Amniotic epithelial cell (primary cell): ENCODE results near the gene GDI2.
A peak's percentile ranks its signal among the peaks of the same experiment; 100 is the strongest.

Experiments
- DNase-seq: peaks from one replicate; pipeline ENCODE4 v3.0.0-alpha.2; 2010; ENCODE audit warnings: low read depth

The GDI2 gene

DNA sequence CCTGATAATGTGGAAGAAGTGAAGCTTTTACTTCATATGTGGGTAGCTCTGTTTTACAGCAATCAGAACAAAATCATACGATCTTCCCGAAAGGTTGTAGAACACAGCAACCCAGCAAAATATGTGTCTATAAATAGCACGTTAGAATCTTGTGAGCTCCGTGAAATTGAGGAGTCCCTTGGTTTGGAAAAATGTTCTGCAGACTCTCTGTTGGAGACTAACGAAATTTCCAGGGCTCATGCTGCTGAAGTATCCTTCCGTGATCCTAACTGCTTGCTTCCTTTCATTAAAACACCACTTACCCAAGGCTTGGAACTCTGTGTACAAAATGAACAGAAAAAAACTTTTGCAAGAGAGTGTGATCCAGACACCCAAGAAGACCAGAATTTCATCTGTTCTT lies 71.1 kb downstream of the GDI2 start:
- no peak for DNase-seq

DNA sequence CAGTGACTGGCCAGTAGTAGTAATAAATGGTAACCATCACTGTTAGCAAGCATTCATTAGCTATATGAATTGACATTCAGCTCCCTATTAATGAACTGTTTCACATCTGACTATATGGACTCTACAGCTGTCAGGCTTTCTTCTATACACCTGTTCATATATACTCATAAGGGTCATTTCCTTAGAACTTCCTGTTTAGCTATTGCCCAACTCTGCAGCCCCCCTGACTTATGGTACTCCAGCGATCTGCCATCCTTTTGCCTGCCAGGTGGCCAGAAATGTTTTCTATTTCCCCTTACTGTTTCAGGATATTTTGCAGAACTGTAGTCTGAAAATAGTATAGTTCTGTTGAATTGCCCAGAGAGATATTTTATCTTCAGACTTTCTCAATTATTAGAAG lies 72.0 kb downstream of the GDI2 start:
- no peak for DNase-seq

- no peak for DNase-seq
Observed at GRCh38 chr10:5738427-5738826, 74.8 kb downstream of the GDI2 start.

GRCh38 chr10:5737352-5737751 lies 75.9 kb downstream of the GDI2 start:
- no peak for DNase-seq

DNA sequence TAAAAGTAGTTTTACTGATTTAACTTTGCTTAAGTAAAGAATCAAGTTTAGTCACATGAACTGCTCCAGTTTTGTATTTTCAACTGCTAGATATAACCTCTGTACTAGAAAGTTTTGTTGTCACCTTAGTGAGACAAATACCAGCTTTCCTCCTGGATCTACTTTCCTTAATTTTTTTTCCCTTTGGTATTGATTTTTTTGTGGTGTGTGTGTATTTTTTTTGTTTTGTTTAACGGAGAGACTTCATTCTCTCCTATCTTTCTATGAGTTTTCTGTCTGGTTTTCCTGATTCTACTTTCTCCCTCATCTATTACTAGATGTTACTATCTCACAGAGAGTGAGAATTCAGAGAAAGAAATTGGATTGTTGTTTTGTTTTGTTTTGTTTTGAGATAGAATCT lies 76.6 kb downstream of the GDI2 start:
- DNase-seq: no peak

DNA sequence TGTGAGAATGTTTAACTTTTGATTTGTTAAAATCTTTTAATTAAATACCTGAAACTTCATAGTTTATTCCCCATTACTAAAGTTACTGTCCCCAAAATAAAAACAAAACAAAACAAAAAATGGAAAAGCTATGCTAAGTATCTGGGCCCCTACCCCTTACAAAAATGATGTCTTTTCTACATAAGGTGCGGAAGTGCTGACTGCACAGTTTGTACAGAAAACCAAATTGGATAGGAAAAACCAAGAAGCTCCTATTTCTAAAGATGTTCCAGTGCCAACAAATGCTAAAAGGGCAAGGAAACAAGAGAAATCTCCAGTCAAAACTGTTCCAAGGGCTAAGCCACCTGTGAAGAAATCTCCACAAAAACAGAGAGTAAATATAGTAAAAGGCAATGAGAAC lies 78.1 kb downstream of the GDI2 start:
- no peak for DNase-seq

- DNase-seq: no peak
Observed at GRCh38 chr10:5732141-5732540, 81.1 kb downstream of the GDI2 start.

- no peak for DNase-seq
Observed at GRCh38 chr10:5731559-5731958, 81.7 kb downstream of the GDI2 start.

DNA sequence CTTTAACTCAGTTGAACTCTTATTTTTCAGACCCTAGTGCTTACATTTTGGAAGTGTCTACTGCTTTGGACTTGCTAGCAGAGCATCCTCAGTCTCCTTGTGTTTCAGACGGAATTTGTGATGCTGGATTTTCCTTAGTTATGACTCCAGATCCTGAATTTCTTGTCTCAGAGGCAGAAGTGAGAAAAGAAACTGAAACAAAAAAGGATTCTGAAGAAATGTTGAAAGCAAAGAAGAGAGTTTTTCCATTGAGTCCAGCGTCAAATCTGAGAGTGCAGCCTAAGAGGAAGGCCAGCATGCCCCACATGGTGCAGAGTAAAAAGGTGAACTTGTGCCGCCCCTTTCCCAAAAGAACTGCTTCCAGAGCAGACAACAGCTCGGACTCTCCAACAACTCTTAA lies 82.5 kb downstream of the GDI2 start:
- DNase-seq: no peak

GRCh38 chr10:5723692-5724091 lies 89.5 kb downstream of the GDI2 start:
- peak; percentile 43 for DNase-seq

GRCh38 chr10:5720182-5720581 lies 93.1 kb downstream of the GDI2 start:
- no peak for DNase-seq

- no peak for DNase-seq
Observed at GRCh38 chr10:5719546-5719945, 93.7 kb downstream of the GDI2 start.
